GM12875 (cell line): ENCODE measurements around the gene SMIM3.
A peak's percentile ranks its signal among the peaks of the same experiment; 100 is the strongest.

Source experiments
- H3K4me3 ChIP-seq: one replicate; pipeline ENCODE4 v1.5.1; 2011; ENCODE audit warnings: low read depth, low read length, control low read depth
- CTCF ChIP-seq: IDR thresholded peaks from 2 replicates; pipeline ENCODE4 v1.5.1; 2011; ENCODE audit warnings: low read depth, mild to moderate bottlenecking, control low read depth, inconsistent platforms, low read length, moderate library complexity, borderline replicate concordance; ENCODE audit not compliant: insufficient read depth

Gene SMIM3

DNA sequence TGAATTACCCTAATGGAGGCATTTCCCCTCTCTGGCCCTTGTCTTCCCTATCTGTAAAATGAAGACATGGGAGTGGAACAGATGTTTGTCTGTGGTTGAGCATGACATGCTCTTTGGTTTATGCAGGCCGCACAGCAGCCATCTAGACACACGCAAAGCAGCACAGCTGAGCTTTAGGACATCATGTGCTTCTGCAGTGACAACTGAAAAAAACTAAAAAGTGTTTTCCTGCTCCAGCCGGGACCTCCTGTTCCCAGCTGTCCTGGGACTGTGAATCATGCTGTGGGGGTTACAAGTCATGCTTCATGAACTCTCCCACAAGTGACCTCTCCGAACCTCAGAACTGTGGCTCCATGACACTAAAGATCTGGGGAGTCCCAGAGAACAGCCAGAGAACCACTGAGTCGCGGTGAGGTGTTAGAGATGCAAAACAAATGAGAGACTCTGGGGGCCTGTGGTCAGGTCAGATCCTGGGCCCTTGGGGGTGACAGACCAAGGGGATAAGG is 1.7 kb downstream of the SMIM3 start:
- TF ChIP-seq CTCF, result no peak
- peak overlapping the region; percentile 88 for H3K4me3 ChIP-seq

- no peak for TF ChIP-seq CTCF
Observed at GRCh38 chr5:150780816-150781221, 2.3 kb downstream of the SMIM3 start.

GRCh38 chr5:150781706-150782614 is 3.4 kb downstream of the SMIM3 start:
- no peak for TF ChIP-seq CTCF
- no peak overlapping the region for H3K4me3 ChIP-seq

More at GRCh38 chr5:150780816-150781221, 2.3 kb downstream of the SMIM3 start:
- H3K4me3 ChIP-seq, result no peak overlapping the region

DNA sequence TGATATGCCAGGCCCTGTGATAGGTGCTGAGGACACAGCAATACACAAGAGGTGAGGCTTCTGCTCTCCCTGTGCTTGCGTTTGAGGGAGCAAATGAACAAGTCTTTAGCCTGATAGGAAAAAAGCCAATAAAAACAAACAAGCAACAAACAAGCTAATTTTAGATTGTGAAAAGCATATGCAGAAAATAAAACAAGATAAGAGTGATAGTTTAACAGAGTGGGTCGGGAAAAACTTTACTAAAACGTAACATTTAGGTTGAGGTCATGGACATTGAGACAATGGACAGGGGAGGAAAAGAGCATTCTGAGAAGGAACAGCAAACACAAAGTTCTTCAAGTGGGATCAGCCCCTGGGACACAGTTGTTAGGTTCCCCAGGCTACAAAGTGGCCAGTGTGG is 4.3 kb downstream of the SMIM3 start:
- TF ChIP-seq CTCF, result no peak
- H3K4me3 ChIP-seq, result no peak overlapping the region

DNA sequence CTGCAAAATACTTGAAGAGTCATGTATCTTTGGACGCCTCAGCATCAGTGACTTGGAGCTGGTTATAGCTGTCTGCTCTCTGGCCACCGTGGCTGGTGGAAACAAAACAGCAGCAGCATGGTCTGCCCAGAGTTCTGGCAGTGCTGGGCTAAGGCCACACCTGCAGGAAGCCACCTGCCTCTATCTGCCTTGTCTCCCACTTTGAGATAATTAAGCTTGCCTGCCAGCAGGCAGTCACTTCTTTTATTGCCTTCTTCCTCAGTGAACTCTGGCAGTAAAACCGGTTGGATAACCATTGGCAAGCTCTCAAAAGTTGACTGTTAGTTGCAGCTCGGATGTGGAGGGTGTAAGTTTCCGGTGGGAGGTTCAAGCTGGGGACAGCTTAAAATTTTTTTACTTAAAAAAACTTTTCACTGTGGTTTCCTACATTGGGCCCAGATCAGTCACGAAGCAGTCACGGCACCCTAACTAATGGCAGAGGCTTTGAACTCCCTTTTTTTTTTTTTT is 4.9 kb downstream of the SMIM3 start:
- no peak for TF ChIP-seq CTCF
- no peak overlapping the region for H3K4me3 ChIP-seq

DNA sequence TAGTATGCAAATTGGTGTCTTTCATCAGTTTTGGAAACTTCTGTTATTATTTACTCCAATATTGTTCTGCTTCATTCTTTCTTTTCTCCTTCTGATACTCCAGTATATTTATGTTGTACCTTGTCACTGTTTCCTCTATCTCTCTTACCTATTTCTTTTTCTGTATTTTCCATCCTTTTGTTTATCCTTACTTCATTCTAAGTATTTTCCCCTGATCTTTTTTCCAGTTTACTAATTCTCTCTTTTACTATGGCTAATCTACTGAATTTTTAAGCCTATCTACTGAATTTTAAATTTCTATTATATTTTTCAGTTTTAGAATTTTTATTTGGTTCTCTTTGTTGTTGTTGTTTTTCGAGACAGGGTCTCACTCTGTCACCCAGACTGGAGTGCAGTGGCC is 7.4 kb downstream of the SMIM3 start:
- no peak overlapping the region for H3K4me3 ChIP-seq
- TF ChIP-seq CTCF, result no peak

- no peak overlapping the region for H3K4me3 ChIP-seq
- no peak for TF ChIP-seq CTCF
Observed at GRCh38 chr5:150786876-150787275, 8.3 kb downstream of the SMIM3 start.
